ENCODE results near the gene CARMIL3.
"Not testable (repeated sequence)": the region's sequence is repeated elsewhere in the genome, so short reads cannot be mapped to it uniquely, and the experiment has no call there.

- TF ChIP-seq, protein P1, sequence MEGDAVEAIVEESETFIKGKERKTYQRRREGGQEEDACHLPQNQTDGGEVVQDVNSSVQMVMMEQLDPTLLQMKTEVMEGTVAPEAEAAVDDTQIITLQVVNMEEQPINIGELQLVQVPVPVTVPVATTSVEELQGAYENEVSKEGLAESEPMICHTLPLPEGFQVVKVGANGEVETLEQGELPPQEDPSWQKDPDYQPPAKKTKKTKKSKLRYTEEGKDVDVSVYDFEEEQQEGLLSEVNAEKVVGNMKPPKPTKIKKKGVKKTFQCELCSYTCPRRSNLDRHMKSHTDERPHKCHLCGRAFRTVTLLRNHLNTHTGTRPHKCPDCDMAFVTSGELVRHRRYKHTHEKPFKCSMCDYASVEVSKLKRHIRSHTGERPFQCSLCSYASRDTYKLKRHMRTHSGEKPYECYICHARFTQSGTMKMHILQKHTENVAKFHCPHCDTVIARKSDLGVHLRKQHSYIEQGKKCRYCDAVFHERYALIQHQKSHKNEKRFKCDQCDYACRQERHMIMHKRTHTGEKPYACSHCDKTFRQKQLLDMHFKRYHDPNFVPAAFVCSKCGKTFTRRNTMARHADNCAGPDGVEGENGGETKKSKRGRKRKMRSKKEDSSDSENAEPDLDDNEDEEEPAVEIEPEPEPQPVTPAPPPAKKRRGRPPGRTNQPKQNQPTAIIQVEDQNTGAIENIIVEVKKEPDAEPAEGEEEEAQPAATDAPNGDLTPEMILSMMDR (IDR thresholded peaks at IDR 0.05), result not testable (repeated sequence)
- not testable (repeated sequence) for TF ChIP-seq POLR2A (IDR thresholded peaks at IDR 0.05); POLR2AphosphoS5 (IDR thresholded peaks at IDR 0.05; ENCODE audit: insufficient read depth in 1 of 2, low read depth in 1 of 2)
These were observed 2.8 kb upstream of the CARMIL3 start for GRCh38 chr14:24049002-24049401.

Measured in vagina (tissue), 2 donors.